HG02623 (cell line): ENCODE data around the gene OR10H2.
"Not testable (repeated sequence)": the region's sequence is repeated elsewhere in the genome, so short reads cannot be mapped to it uniquely, and the experiment has no call there.

Experiments used
- ATAC-seq: cut with Tn5 transposase; IDR thresholded peaks from one replicate; pipeline ENCODE4 v1.9.1; 2021; ENCODE audit warnings: moderate library complexity; ENCODE audit not compliant: unreplicated experiment

The OR10H2 gene, protein sequence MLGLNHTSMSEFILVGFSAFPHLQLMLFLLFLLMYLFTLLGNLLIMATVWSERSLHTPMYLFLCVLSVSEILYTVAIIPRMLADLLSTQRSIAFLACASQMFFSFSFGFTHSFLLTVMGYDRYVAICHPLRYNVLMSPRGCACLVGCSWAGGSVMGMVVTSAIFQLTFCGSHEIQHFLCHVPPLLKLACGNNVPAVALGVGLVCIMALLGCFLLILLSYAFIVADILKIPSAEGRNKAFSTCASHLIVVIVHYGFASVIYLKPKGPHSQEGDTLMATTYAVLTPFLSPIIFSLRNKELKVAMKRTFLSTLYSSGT

DNA sequence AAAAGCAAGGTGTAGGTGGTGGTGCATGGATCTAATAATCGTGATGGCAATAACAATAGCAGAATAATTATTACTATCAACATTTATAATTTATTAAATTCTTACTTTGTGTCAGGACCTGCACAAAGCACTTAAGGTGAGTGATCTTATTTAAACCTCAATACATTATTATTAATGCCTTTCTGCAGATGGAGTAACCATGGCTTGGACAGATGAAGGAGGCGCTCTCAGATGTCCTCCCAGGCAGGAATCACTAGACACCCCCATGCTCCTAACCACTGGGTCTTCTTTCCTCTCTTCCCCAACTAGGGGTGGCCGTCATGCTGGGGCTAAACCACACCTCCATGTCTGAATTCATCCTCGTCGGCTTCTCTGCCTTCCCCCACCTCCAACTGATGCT is at the start of gene OR10H2:
TSS of gene OR10H2 (plus strand) at position 301 of the 400 bp plus-strand sequence. CDS start at position 321, 20 bp downstream.
- ATAC-seq = no peak

DNA sequence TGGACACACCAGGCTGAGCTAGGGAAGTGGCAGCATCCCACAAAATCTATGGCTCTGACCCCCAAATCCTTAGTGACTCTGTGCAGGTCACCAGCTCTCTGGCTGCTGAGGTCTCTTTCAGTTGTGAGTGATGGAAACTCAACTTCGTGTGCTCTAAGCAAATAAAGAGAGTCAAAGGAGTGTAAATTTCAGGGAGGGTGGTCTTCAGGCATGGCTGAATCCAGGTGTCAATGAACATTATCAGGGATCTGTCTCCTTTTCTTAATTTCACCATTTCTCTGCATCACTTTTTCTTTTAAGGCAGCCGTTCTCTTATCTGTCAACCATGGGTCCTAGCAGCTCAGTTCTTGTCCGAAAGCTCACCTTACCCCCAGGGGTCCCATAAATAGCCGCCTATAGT is 48.7 kb upstream of the OR10H2 start:
- no peak for ATAC-seq

DNA sequence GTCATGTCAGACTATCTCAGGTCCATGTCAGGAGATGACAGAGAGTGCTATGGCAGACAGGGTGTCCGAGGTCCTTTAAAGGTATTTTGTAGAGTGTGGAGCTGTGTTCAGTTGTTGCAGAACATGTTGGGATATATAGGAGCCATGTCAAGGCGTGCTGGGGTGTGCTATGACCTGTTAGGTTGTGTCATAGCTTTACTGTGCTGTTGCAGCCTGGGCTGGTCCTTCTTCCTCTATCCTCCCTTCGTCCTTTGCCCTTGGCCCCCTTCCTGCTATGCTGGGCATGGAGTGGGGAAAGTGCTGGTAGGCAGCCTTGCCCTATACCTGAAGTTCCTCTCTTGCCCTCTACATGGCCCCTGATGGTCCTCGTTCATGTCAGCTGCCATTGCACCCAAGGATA is 48.0 kb upstream of the OR10H2 start:
- not testable (repeated sequence) for ATAC-seq

DNA sequence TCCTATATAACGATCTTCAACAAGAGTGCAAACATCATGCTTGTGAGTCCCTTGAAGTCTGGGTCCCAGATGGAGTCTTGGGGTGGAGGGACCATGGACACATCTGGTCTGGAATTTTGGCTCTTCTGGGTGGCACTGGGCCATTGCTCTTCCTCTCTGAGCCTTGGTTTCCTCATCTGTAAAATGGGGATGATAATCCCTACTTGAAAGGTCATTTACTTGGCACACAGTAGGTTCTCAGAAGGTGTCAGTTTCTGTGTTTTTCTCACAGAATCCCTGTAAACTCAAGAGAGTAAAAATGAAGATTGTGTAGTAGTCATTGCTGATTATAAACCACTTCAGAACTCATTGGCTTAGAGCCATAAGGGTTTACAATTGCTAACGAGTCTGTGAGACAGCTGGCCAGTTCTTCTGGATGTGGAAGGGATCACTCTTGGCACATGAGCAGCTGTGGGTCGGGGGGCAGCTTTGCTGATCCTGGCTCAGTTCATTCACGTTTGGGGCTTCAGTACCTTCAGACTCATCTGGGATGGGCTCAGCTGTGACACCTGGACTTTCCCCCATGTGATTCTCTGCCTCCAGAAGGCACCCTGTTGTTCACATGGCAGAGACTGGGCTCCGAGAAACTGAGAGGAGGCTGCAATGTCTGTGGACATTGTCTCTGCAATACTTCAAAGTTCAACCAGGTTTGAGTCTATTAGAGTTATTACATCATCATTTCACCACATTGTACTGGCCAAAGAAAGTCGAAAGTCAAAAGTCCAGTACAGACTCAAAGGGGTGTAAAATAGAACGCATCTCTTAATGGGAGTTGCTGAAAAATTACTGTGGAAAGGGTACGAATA is 47.1 kb upstream of the OR10H2 start:
- ATAC-seq = no peak

DNA sequence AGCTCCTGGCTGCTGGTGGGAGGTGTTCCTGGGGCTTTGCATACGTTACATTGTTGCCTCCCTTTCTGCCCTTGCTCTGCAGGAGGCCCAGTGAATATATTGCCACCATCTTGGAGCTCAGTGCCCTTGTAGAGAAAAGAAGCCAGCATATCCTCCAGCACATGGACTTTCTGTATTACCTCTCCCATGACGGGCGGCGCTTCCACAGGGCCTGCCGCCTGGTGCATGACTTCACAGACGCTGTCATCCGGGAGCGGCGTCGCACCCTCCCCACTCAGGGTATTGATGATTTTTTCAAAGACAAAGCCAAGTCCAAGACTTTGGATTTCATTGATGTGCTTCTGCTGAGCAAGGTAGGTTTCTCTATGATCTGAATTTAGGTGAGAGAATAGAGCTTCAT is 44.4 kb upstream of the OR10H2 start:
- ATAC-seq = no peak

DNA sequence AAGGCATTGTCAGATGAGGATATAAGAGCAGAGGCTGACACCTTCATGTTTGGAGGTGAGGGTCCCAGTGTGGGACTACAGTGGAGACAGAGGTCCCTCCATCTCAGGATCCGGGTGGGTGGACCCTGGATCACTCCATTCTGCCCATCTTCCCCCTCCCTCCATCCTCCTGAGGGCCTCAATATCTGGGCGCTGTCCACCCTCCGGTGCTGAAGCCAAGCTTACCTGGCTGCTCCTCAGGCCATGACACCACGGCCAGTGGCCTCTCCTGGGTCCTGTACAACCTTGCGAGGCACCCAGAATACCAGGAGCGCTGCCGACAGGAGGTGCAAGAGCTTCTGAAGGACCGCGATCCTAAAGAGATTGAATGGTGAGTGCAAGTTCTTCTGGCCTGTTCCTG is 43.0 kb upstream of the OR10H2 start:
- ATAC-seq = no peak

DNA sequence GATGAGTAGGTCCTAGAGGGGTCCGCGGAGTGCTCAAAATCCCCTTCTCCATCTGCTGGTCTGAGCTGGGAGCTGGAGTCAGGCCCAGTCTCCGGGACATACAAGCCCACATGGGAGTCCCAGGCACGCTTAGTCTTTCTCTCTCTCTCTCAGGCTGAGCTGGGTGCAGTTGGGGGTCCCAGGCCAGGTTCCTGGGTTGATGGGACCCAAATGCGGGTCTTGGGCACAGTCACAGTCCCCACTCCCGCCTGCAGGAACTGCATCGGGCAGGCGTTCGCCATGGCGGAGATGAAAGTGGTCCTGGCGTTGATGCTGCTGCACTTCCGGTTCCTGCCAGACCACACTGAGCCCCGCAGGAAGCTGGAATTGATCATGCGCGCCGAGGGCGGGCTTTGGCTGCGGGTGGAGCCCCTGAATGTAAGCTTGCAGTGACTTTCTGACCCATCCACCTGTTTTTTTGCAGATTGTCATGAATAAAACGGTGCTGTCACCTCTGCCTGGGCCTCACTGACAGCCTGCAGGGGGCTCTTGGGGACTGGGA is 31.1 kb upstream of the OR10H2 start:
- ATAC-seq = no peak

DNA sequence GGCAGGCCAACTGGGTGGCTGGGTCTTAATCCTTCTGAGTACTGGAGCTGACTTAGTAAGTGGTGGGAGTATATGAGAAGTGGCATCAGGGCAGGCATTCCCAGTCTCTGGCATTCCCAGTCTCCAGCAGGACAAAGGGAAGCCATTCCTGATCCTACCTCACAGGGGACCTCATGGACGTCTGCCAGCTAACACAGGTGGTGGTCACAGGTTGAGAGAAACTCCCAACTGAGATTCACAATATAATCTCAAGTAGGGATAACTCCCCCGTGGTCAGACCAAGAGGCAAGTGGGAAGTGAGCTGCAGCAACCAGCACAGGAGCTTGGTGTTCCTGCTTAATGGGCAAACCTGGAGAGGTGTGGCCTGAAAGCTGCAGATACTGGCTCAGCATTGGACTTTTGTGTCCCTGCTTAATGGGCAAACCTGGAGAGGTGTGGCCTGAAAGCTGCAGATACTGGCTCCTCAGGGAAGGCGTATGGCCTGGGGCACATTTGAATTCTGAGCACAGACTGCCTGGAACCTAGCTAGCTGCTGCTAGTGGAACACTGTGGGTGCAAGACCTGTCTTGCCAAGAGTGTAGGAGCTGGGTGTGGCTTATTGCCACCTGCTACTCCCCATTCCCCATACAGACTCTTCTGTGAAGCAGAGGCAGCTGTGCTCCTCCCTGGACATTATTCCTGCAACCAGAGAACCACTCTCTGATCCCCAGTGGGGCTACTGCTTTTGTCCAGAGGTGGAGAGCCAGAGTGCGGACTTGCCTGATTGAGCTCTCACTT is 25.9 kb upstream of the OR10H2 start:
- no peak for ATAC-seq

DNA sequence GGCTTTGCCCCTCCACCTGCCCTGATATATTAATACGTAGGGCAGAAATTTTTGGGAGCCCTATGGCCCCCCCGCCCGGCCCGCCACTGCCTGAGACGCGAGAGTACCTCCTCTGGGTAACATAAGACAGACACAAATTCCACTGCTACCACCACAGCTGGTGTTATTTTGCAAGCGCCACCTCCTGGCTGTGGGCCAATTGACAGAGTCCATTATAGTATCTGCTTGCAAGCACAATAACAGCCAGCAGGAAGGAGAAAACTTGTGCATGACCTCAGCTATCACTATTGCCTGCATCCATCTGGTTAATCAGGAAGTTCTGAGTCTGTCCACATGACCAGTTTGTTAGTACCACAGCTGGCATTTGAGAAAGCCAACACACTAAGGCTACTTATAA is 25.3 kb upstream of the OR10H2 start:
- ATAC-seq = no peak

DNA sequence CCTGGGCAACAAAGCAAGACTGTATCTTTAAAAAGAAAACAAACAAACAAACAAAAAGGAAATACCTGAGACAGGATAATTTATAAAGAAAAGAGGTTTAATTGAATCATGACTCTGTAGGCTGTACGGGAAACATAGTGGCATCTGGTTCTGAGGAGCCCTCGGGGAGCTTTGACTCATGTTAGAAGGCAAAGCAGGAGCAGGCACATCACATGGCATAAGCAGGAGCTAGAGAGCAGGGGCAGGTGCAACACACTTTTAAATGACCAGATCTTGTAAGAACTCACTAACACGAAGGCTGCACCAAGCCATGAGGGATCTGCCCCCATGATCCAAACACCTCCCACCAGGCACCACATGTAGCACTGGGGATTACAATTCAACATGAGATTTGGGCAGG is 13.2 kb upstream of the OR10H2 start:
- ATAC-seq = no peak

DNA sequence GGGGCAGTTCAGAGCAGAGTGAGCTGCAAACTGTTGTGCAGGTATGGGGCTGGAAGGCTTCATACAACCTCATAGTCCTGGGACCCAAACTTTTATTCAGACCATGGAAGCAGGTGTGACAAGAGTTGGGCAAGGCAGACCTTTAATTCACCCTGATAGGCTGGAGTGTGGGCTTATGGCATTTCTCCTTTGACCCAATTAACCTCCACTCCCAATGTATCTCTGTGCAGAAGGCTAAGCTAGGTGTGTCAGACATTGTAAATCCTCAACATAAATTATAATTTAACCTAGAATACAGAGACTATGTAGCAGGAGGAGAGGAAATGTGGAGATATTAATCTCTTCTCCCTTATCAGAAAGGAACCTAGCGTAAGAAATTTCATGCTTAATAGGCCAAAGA is 12.2 kb upstream of the OR10H2 start:
- ATAC-seq = no peak

DNA sequence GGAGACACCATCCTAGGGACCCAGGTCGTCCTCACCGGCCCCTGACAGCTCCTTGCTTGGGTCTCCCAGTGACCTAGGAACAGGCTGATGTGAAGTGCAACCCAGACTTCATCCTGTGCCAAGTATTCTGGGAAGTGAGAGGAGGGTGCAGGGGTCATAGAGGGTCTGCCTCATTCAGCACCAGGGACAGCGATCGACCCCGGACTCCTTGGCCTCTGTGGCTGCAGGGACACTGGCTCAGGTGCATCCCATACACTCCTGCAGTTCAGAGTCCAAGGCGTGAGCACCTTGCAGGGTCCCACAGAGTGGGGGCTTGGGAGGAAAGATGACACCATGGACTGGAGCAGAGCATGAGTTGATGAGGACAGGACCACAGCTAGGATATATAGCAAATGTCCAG is 10.0 kb upstream of the OR10H2 start:
- ATAC-seq = no peak

DNA sequence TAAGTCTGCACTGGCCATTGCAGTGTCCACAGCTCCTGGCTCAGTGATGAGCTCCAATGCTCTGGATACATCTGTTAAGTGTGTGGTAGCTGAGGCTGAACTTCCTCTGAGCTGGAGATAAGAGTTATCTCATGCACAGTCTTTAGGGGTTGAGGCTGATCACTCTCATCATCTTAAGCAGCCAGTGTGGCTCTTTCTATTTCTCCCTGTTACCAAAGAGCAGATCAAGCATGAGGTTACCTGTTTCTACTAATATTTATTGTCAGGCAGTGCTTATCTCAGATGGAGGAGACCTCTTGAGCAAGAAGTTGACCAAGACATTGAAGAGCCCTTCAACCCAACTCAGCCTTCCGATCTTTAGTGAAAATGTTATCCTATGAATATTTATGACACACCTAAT is 6.6 kb upstream of the OR10H2 start:
- no peak for ATAC-seq

DNA sequence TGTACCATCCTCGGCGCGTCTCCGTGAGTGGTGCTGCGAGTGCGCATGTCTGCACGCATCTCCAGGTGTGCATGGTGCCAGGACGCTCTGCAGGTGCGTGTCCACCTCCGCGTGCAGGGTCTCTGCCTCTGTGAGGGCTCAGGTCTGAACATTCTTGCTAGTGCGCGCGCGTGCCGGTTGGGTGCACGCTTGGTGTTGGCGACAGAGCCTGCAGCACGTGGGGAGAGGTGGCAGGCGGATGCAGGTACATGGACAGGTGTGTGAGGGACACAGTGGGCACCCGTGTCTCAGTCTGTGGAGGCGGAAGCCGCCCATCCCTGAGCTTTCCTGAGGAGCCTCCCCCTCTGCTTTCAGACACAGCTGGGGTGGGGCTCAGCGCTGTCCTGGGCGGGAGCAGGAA is 4.9 kb upstream of the OR10H2 start:
- ATAC-seq = no peak

DNA sequence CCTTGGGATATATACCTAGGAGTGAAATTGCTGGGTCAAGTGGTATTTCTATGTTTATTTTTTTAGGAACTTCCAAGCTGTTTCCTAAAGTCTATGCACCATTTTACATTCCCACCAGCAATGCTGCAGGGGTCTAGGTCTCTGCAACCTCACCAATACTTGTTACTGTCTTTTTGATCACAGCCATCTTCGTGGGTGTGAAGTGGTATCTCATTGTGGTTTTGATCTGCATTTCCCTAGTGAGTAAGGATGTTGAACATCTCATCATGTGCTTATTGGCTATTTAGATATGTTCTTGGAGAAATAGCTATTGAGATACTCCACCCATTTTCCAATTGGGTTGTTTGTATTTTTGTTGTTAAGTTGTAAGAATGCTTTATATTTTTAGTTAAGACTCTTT is 2.7 kb downstream of the OR10H2 start:
- ATAC-seq = no peak

DNA sequence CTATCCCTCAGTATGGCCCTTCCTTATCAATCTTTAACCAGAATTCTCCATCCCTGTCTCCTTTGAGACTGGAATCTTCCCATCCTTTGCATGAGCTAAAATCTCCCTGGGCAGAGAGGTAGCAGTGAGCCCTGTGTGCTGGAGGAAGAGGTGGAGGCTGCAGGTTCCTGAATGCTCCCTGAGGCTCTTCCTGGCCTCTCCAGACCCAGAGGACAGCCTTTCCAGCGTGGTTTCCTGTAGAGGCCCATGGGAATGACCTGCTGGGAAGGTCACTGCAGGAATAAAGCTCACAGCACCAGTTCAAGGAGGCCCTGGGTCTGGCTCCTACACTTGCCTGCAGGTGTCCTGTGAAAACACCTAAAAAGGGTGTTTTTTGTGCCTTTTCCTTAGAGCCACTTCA is 4.6 kb downstream of the OR10H2 start:
- no peak for ATAC-seq

DNA sequence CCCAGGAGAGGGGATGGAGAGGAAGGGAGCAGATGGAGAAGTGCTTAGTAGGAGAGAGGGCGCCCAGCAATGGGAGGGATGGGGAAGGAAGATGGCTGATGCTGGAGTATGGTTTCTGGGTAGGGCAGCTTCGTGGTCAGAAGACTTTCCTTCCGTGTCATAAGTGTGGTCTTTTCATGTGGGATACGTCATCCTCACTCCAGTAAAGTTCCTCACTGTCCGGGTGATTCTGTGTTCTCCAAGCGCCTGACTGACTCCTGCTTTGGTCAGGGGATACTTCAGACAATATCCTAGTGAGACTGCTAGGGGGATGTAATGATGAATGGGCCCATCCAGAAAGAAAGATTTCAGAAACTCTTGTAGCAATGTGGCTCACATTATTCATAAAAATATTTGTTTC is 6.1 kb downstream of the OR10H2 start:
- ATAC-seq = no peak

DNA sequence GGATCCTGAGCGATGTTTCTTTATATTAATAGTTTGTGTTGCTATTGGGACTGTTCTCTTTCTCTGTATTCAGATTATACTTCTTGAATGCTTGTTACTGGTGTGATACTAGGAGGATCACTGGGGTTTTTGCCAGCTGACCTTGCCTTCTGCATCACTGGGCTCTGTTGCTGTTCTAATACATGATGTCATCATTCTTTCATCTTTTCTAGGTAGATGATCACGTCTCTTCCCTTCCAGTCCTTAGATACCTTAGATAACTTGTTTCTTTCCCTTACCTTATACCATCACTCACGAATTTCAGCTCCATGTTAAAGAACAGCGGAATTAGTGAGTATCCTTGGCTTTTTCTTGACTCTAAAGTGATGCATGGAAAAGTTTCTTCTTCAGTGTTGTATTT is 9.9 kb downstream of the OR10H2 start, which contains the start of gene OR10H3:
TSS of gene OR10H3 (plus strand) at position 264 of the 400 bp plus-strand sequence. CDS start 3,408 bp downstream, outside the sequence.
- ATAC-seq = no peak

DNA sequence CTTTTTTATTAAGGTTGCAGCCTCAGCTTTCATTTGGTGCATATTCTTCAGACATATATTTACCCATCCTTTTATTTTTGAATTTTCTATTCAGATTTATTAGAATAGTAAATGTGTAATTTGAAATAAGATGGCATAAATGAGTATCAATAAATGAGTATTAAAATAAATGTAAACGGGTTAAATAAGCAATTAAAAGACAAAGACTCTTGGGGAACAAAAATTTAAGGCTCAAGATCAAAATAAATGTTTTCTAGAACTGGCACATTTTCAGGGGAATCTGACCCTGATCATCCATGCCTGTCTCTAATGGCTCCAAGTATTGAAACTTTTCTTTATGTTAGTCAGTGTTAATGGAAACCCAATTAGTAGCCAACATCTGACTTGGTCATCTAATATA is 13.0 kb downstream of the OR10H2 start:
- ATAC-seq = no peak

DNA sequence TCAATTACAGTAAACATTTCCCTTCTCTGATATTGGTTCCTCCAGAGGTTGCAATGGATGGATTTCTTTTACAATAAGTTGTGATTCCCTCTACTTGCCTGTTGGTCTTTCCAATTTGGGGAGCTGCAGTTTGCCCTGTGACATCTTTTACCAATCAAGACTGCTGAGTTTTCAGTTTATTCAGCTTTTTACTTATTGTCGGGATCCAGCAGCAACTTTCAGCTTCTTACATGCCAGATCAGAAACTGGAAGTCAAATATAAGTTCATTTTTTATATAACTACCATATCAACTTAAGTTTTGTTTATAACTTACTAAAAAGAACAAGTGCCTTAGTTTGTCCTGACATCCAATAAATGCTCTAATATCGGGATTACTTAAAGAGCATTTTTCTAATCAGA is 20.4 kb downstream of the OR10H2 start:
- no peak for ATAC-seq

DNA sequence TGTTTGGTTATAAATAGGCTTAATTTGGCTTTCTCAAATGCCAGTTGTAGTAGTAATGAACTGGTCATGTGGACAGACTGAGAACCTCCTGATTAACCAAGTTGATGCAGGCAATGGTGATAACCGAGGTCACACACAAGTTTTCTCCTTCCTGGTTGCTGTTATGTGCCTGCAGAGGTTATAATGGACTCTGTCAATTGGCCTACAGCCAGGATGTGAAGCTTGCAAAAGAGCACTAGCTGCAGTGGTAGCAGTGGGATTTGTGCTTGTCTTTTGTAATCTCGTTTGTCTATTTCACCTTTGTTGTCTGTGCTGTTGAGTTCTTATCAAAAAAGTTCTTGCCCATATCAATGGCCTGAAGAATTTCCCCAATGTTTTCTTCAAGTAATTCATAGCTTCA is 30.6 kb downstream of the OR10H2 start:
- ATAC-seq = no peak
